ENCODE measurements around the gene AFAP1.

Gene AFAP1

GRCh38 chr4:7910263-7910896, 29.3 kb downstream of the AFAP1 start:
- DNase-seq: no peak

- no peak for DNase-seq
Measured at GRCh38 chr4:7909463-7910262, 30.0 kb downstream of the AFAP1 start.

DNA sequence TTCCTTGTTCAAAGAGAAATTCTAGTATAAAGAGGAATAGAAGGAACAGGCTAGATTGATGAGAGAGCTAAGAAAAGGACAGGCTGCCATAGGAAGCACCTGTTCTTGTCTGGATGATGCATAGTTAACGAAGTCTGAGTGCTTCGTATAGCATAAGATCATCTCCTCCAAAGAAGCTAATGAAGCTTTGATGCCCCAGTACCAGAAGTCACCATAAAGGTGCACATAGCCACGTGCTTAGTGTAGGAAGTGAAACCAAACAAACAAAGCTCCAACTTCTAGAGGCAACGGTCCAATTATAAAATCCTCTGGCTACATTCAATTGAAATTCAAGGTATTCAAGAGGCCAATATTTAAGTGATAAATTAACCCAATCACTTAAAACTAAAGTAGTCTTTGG, 31.0 kb downstream of the AFAP1 start:
- DNase-seq: no peak

GRCh38 chr4:7907142-7907541, 32.5 kb downstream of the AFAP1 start:
- DNase-seq: no peak

- DNase-seq: no peak
Measured at GRCh38 chr4:7906171-7906701, 33.4 kb downstream of the AFAP1 start.

- DNase-seq: no peak
Measured at GRCh38 chr4:7904952-7905915, 34.4 kb downstream of the AFAP1 start.

- no peak for DNase-seq
Measured at GRCh38 chr4:7903791-7904516, 35.7 kb downstream of the AFAP1 start.

DNA sequence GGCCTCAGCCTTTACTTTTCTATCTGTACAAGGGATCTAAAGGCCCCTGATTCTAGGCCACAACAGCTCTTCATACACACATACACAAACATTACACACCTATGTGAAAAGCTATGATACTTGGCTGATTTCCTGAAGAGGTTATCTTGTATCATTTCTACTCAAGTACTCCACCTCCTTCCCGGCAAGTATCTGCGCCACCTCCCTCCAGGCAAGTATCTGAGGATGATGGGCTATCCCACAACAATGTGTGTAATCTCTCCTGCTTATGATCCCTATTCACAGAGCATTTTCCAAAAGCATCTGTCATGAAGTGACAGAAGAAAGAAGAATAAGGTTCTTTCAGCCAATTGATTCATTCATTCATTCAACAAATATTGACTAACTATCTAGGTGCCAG, 36.8 kb downstream of the AFAP1 start:
- no peak for DNase-seq

GRCh38 chr4:7902101-7902553, 37.5 kb downstream of the AFAP1 start:
- DNase-seq: no peak

GRCh38 chr4:7901311-7901885, 38.3 kb downstream of the AFAP1 start:
- no peak for DNase-seq

DNA sequence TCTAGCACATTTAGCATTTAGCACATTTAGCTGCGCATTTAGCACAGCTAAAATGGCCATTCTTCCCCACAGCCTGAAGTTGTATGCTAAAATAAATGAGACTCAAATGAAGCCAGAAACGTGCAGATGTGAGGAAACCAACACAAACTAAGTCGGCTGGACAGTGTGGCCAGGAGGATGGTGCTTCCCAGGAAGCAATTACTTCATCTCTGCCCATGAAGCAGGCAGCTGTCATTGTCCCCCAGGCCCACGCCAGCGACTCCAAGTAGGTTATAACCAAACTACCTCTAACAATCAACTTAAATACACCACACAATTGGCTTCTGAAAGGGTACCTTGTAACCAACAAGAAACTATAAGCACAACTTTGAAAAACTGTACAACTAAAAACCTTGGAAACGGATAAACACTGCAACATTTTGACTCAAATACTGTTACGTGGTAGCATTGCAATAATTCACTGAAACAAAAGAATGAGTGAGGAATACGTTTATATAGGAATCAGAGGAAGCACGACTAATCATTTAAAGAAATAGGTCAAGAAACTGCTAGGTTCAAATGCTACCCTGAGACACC, 39.2 kb downstream of the AFAP1 start:
- DNase-seq: no peak

DNA sequence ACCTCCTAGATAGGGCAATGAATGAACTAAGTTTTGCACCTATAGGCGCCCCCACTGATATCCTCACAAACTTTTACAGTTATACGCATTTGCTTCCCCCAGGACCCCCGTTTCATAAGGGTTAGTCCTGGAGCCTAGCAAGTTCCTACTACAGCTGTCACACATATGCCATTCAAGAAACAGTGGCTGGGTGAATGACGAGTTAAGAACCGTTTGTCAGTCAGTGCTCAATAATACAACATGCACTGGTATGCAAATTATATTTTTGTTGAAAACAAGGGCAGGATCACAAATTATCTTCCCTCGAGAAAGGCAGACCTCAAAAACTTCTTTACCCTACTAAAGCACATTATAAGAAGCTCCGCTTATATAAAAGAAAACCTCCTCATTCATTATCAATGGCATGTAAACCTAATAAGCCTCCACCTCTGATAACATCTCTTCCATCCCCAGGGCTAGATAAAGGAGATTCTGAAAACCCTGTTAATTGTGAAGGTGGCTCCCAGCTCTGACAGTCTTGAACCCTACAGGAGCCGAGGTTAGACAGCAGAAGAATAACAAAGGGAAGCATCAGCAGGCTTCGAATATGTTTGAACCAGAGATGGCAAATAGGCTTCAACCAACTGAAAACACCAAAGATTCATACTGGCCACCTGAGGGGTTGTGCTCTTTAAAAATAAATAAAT, 40.3 kb downstream of the AFAP1 start:
- DNase-seq: no peak

DNA sequence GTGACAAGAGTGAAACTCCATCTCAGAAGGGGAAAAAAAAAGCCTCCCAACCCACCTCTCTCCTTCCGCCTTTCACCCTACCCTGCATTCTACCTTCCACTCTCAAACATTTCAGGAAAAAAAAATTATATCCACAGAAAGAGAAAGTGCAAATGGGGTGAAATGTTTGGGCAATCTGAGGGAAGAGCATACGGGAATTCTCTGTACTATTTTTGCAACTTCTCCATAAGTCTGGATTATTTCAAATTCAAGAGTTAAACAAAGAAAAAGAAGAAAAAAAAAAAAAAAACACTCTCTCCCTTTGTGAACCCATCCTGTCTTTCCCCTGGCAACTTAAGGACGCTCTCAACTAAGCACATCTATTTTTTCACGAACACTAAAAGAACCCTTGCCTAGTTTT, 41.3 kb downstream of the AFAP1 start:
- DNase-seq: no peak

DNA sequence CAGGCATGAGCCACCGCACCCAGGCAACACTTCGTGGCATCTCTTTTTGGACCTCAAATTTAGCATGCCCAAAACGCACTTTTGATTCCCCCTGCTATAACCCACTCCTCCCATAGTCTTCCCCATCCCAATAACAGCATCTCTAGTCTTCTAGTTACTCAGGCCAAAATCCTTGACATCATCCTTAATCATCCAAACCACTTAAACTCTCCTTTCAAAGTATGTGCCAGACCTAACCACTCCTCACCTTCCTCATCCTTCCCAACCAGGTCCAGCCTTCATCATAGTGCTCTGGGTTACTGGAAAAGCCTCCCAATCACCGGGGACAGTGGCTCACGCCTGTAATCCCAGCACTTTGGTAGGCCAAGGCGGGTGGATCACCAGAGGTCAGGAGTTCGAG, 41.9 kb downstream of the AFAP1 start:
- no peak for DNase-seq

- no peak for DNase-seq
Measured at GRCh38 chr4:7894677-7895181, 44.9 kb downstream of the AFAP1 start.

DNA sequence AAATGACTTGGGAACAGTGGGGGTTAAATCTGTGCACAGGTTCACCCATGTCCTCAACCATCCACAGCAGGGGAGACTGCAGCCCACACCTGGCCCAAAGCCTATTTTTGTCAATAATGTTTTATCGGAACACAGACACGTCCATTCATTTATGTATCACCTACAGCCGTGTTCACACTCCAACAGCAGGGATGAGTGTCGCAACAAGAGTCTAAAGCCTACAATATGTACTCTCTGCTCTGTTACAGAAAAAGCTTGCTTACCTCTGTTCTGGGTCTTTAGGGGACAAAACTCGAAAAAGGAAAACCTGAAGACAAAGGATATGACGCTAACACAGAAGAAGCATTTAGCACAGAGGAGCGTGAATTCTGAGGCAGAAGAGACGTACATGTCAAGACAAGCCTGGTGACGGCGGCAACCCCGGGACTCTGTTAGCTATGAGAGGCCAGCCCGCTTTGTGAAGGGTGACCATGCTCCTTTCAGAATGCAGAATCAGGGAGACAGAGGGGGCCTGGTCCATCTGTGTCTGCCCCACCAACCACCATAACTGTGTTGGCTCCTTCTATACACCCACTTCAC, 45.5 kb downstream of the AFAP1 start:
- no peak for DNase-seq

DNA sequence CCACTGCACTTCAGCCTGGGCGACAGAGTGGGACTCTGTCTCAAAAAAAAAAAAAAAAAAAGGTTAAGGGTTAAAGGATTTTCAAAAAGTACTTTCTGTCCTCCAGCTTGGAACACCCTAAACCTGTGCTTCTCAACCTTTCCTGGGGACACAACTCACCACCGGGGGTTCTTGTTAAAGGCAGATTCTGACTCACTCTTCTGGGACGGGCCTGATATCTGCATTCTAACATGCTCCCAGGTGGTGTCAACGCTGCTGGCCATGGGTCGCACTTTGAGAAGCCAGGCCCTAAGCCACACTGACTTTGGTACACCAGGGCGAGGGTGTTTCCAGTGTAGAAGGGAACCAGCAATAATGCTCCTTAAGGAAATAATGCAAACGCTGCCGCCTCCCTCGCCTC, 46.1 kb downstream of the AFAP1 start:
- no peak for DNase-seq

DNA sequence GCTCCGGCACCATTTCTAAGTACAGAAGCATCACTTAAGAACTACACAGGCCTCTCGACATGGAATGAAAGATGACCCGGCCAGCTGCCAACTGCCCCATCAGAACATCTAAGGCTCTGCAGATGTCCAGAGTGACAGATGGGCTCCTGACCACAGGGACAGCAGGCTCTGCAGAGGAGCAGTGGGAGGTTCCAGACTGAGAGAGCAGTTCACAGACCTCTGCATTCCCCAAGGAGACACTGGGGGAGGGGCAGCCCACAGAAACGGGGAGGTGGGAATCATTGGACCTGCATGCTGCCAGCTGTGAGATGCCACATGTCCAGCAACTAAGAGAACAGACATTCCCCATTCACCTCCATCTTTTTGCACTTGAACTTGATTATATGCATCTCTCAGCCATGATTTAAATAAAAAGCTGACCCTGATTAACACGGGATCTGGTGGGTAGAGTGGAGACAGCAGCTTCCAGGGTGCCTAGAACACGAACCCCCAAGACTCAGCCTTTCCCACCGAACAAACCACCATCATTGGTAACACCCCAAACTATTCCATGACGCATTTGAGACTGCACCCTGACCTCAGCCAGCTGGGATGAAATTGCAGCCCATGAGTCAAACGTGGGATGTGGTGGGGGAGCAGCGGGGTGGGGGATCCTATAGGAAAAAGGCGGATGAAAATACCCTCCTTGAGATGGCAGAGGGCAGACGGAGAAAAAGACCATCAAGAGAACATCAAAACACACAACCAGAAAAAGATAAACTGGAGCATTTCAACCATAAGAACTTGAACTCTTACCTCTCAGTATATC, 47.2 kb downstream of the AFAP1 start:
- DNase-seq: no peak

GRCh38 chr4:7890635-7891393, 48.8 kb downstream of the AFAP1 start:
- no peak for DNase-seq
